Caco-2 (cell line): ENCODE results near the gene ATAD3A. TPM values are rescaled to one million over a fixed set of nuclear protein-coding genes. Genes with fewer than 3 reads are reported as not detected.

Experiments used
- BruUV-seq: library from RNA; stranded (reverse); fragments of 400-500 nt; replicated peaks from 2 replicates; lab custom pipeline; 2021; lab: Mats Ljungman, UMichigan
- CTCF ChIA-PET: fragments of 300-600 bp; sonication (Branson Sonifier 250); formaldehyde crosslinking; loops from one replicate; lab custom pipeline; 2022; ENCODE audit warnings: antibody characterized with exemption; lab: Charles Lee
- POLR2A ChIA-PET: fragments of 300-600 bp; sonication (Branson Sonifier 250); formaldehyde crosslinking; loops from one replicate; lab custom pipeline; 2022; ENCODE audit warnings: antibody characterized with exemption; lab: Charles Lee
- DNase-seq, 2 experiments: peaks; one replicate each; pipeline versions ENCODE4 v3.0.0 to v3.0.0-alpha.2; 2020 to 2022
- H3K27me3 ChIP-seq: replicated peaks from 2 replicates; pipeline ENCODE4 v1.6.0; 2011; ENCODE audit warnings: low read length; ENCODE audit not compliant: control insufficient read depth, insufficient read depth
- H3K36me3 ChIP-seq: 2 replicates; pipeline ENCODE4 v1.5.1; 2011; ENCODE audit warnings: low read length; ENCODE audit not compliant: control insufficient read depth, insufficient read depth
- H3K4me1 ChIP-seq: fragments of 250-450 bp; sonication (Bioruptor Pico); 2 replicates; pipeline ENCODE4 v1.5.1; 2020; ENCODE audit warnings: mild to moderate bottlenecking
- H3K4me3 ChIP-seq: 2 replicates; pipeline ENCODE4 v1.5.1; 2011; ENCODE audit warnings: low read depth, mild to moderate bottlenecking, control low read depth, low read length
- H3K9me3 ChIP-seq: fragments of 250-450 bp; sonication (Bioruptor Pico); 2 replicates; pipeline ENCODE4 v1.5.1; 2020; ENCODE audit warnings: mild to moderate bottlenecking, moderate library complexity
- H3K27ac Mint-ChIP-seq: one replicate; pipeline ENCODE4 v1.8.0; 2022; ENCODE audit warnings: mixed read lengths; ENCODE audit not compliant: unreplicated experiment
- H3K27me3 Mint-ChIP-seq: one replicate; pipeline ENCODE4 v1.8.0; 2022; ENCODE audit warnings: mixed read lengths; ENCODE audit not compliant: insufficient read depth, unreplicated experiment
- H3K36me3 Mint-ChIP-seq: one replicate; pipeline ENCODE4 v1.8.0; 2022; ENCODE audit warnings: mild to moderate bottlenecking, mixed read lengths; ENCODE audit not compliant: insufficient read depth, unreplicated experiment
- H3K4me1 Mint-ChIP-seq: one replicate; pipeline ENCODE4 v1.8.0; 2022; ENCODE audit warnings: low read depth, mixed read lengths; ENCODE audit not compliant: unreplicated experiment
- H3K4me3 Mint-ChIP-seq: one replicate; pipeline ENCODE4 v1.8.0; 2022; ENCODE audit warnings: mild to moderate bottlenecking, moderate library complexity, mixed read lengths; ENCODE audit not compliant: unreplicated experiment
- H3K9me3 Mint-ChIP-seq: one replicate; pipeline ENCODE4 v1.8.0; 2022; ENCODE audit warnings: mixed read lengths; ENCODE audit not compliant: unreplicated experiment
- intact Hi-C: fragments of 100-400 bp; cut with micrococcal nuclease; formaldehyde crosslinking; loops from one replicate; pipeline ENCODE4 v1.10.0; 2022; ENCODE audit not compliant: unreplicated experiment
- total RNA-seq: library from RNA; stranded (reverse); gene quantifications from 2 replicates; pipeline ENCODE4 v1.2.3, GENCODE V29; 2022
- TF ChIP-seq, protein P1 (sequence below), 2 experiments: fragments of 200-600 bp in 1 of 2; IDR thresholded peaks; 1 replicate in 1 of 2; 2 replicates in 1 of 2; pipeline versions ENCODE4 v1.5.1 to v1.8.0; 2011 to 2022; ENCODE audit warnings: antibody characterized with exemption in 1 of 2, control low read depth in 1 of 2, inconsistent platforms in 1 of 2, low read depth in 1 of 2, low read length in 1 of 2, mild to moderate bottlenecking in 1 of 2, moderate library complexity in 1 of 2; ENCODE audit not compliant: insufficient read depth in 1 of 2, severe bottlenecking in 1 of 2, unreplicated experiment in 1 of 2

The ATAD3A gene
- total RNA-seq, 1 experiment from 2014 or later: 58.6 TPM

DNA sequence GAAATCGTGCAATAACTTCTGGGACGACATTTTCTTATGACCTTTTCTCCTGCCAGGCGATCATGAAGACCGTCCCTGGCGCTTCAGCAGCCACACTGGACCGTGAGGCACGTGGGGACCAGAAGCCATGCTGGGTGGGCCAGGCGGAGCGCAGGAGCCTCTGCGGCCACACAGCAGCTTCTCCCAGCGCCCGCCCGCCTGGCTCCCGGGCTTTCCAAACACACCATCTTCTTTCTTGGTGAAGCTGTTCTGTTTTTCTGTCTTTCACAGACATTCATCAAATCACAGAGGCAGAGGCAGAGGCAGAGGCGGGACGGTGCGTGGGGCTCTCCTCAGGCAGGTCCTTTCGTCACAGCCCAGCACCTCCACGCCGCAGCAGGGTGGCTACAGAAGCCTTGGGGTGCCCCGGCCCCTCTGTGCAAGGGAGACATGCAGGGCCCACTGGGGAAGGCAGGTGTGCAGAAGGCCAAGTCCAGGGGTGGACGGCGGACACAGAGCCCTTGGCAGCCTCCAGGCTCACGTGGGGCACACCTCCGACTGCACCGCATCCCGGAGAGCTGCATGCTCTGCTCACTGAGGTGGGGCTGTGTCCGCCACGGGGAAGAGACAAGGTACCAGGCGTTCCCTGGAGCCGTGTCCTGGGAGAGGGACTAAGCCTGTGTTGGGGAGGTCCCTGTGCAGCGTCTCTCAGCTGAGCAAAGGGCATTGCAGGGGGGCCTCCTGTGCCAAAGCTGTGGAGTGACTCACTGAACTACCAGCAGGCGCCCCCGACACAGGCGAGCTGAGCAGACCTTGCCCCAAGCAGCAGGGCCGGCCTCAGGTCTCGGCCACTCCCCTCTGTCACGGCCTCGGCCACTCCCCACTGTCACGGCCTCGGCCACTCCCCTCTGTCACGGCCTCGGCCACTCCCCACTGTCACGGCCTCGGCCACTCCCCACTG, 31.1 kb downstream of the ATAD3A start:
- DNase-seq: no peak
- no peaks in the 10 kb centered on the region for H3K4me1 ChIP-seq
- BruUV-seq: no TSS peak
- TF ChIP-seq, protein P1, sequence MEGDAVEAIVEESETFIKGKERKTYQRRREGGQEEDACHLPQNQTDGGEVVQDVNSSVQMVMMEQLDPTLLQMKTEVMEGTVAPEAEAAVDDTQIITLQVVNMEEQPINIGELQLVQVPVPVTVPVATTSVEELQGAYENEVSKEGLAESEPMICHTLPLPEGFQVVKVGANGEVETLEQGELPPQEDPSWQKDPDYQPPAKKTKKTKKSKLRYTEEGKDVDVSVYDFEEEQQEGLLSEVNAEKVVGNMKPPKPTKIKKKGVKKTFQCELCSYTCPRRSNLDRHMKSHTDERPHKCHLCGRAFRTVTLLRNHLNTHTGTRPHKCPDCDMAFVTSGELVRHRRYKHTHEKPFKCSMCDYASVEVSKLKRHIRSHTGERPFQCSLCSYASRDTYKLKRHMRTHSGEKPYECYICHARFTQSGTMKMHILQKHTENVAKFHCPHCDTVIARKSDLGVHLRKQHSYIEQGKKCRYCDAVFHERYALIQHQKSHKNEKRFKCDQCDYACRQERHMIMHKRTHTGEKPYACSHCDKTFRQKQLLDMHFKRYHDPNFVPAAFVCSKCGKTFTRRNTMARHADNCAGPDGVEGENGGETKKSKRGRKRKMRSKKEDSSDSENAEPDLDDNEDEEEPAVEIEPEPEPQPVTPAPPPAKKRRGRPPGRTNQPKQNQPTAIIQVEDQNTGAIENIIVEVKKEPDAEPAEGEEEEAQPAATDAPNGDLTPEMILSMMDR (IDR thresholded peaks at IDR 0.05; ENCODE audit: insufficient read depth in 1 of 2, low read depth in 1 of 2, low read length in 1 of 2, severe bottlenecking in 1 of 2, unreplicated experiment in 1 of 2): no peak
- POLR2A ChIA-PET: no interaction called here
- H3K27me3 Mint-ChIP-seq: no peaks in the 10 kb centered on the region
- H3K4me1 Mint-ChIP-seq: no peaks in the 10 kb centered on the region
- no peaks in the 10 kb centered on the region for H3K9me3 Mint-ChIP-seq
- H3K36me3 ChIP-seq: no peaks in the 10 kb centered on the region; the same call in 1 of the 2 replicates
- H3K4me3 Mint-ChIP-seq: no peak overlapping the region
- peaks cover 28% of the 10 kb centered on the region for H3K36me3 Mint-ChIP-seq
- no peak overlapping the region for H3K27ac Mint-ChIP-seq
- CTCF ChIA-PET: no interaction called here
- intact Hi-C loops: no loop called here
- H3K27me3 ChIP-seq: no peaks in the 10 kb centered on the region
- no peak overlapping the region for H3K4me3 ChIP-seq
- no peaks in the 10 kb centered on the region for H3K9me3 ChIP-seq

DNA sequence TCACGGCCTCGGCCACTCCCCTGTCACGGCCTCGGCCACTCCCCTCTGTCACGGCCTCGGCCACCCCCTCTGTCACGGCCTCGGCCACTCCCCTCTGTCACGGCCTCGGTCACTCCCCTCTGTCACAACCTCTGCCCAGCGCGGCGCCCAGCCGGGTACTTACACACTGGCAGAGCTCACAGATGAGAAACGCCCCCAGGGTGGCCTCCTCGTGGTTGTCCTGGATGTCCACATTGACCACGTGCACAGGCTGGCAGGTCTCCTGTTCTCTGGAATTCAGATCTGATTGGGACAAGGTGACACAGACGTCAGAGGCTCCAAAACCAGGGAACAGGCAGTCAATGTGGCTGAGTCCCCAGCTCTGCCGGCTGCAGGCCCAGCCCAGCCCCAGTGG, 31.7 kb downstream of the ATAD3A start:
- Histone ChIP-seq H3K27me3 (no peaks in the 10 kb centered on the region), H3K4me1 (no peaks in the 10 kb centered on the region), H3K4me3 (no peak overlapping the region), H3K36me3 (no peaks in the 10 kb centered on the region; the same call in 1 of the 2 replicates), H3K9me3 (no peaks in the 10 kb centered on the region)
- Mint-ChIP-seq H3K4me1 (no peaks in the 10 kb centered on the region), H3K4me3 (no peak overlapping the region), H3K27ac (no peak overlapping the region), H3K9me3 (no peaks in the 10 kb centered on the region), H3K27me3 (no peaks in the 10 kb centered on the region), H3K36me3 (peaks cover 30% of the 10 kb centered on the region)
- BruUV-seq: no TSS peak
- DNase-seq: no peak
- POLR2A ChIA-PET: no interaction called here
- TF ChIP-seq, protein P1 (IDR thresholded peaks at IDR 0.05; ENCODE audit: insufficient read depth in 1 of 2, low read depth in 1 of 2, low read length in 1 of 2, severe bottlenecking in 1 of 2, unreplicated experiment in 1 of 2): no peak
- intact Hi-C loops: no loop called here
- CTCF ChIA-PET: no interaction called here

GRCh38 chr1:1544544-1544943, 32.6 kb downstream of the ATAD3A start:
- Mint-ChIP-seq H3K27me3 (no peaks in the 10 kb centered on the region), H3K9me3 (no peaks in the 10 kb centered on the region), H3K4me3 (no peak overlapping the region), H3K36me3 (peaks cover 22% of the 10 kb centered on the region), H3K4me1 (no peaks in the 10 kb centered on the region), H3K27ac (no peak overlapping the region)
- DNase-seq: no peak
- Histone ChIP-seq H3K9me3 (no peaks in the 10 kb centered on the region), H3K4me3 (no peak overlapping the region), H3K36me3 (no peaks in the 10 kb centered on the region; the same call in 1 of the 2 replicates), H3K27me3 (no peaks in the 10 kb centered on the region), H3K4me1 (no peaks in the 10 kb centered on the region)
- CTCF ChIA-PET: no interaction called here
- TF ChIP-seq, protein P1 (IDR thresholded peaks at IDR 0.05; ENCODE audit: insufficient read depth in 1 of 2, low read depth in 1 of 2, low read length in 1 of 2, severe bottlenecking in 1 of 2, unreplicated experiment in 1 of 2): no peak
- POLR2A ChIA-PET: no interaction called here
- no TSS peak for BruUV-seq
- intact Hi-C loops: no loop called here
